ENCODE measurements around the gene SPG21.
A peak's percentile ranks its signal among the peaks of the same experiment; 100 is the strongest.

SPG21 gene

GRCh38 chr15:64989416-64990167, at the start of gene SPG21:
Gene SPG21 (minus strand): TSS chr15:64989914. CDS start chr15:64983569, 6,345 bp downstream.
- H3K27me3 ChIP-seq (replicated peaks), result no peaks in the 10 kb centered on the region
- no peaks in the 10 kb centered on the region for H3K36me3 ChIP-seq (replicated peaks)
- H3K4me3 ChIP-seq (ENCODE audit: low read depth, low read length), result peak within 1 kb of the TSS; percentile 93
- TF ChIP-seq CTCF (IDR thresholded peaks at IDR 0.05; ENCODE audit: low read depth, low read length, missing control alignments), result no peak
- peak within 1 kb of the TSS; percentile 79 for H3K27ac ChIP-seq
- in situ Hi-C loops (cut with HindIII; ENCODE audit: low pct_ligation_motif_present, low sequenced_read_pairs), result no loop called here
- DNase-seq, result peak; percentile 90

GRCh38 chr15:65038836-65039235, 49.1 kb upstream of the SPG21 start:
- no peaks in the 10 kb centered on the region for H3K27me3 ChIP-seq (replicated peaks)
- H3K4me3 ChIP-seq (ENCODE audit: low read depth, low read length), result no peak overlapping the region
- in situ Hi-C loops (cut with HindIII; ENCODE audit: low pct_ligation_motif_present, low sequenced_read_pairs), result no loop called here
- DNase-seq, result no peak
- no peak overlapping the region for H3K27ac ChIP-seq
- no peak for TF ChIP-seq CTCF (IDR thresholded peaks at IDR 0.05; ENCODE audit: low read depth, low read length, missing control alignments)
- no peaks in the 10 kb centered on the region for H3K36me3 ChIP-seq (replicated peaks)

GRCh38 chr15:65038428-65038827, 48.7 kb upstream of the SPG21 start:
- H3K36me3 ChIP-seq (replicated peaks), result no peaks in the 10 kb centered on the region
- no peak for TF ChIP-seq CTCF (IDR thresholded peaks at IDR 0.05; ENCODE audit: low read depth, low read length, missing control alignments)
- no peak overlapping the region for H3K27ac ChIP-seq
- no peaks in the 10 kb centered on the region for H3K27me3 ChIP-seq (replicated peaks)
- no peak for DNase-seq
- no peak overlapping the region for H3K4me3 ChIP-seq (ENCODE audit: low read depth, low read length)
- in situ Hi-C loops (cut with HindIII; ENCODE audit: low pct_ligation_motif_present, low sequenced_read_pairs), result no loop called here

GRCh38 chr15:65037309-65037708, 47.6 kb upstream of the SPG21 start:
- Histone ChIP-seq H3K27me3 (replicated peaks) (no peaks in the 10 kb centered on the region), H3K27ac (no peak overlapping the region), H3K36me3 (replicated peaks) (no peaks in the 10 kb centered on the region), H3K4me3 (ENCODE audit: low read depth, low read length) (no peak overlapping the region)
- no peak for DNase-seq
- no peak for TF ChIP-seq CTCF (IDR thresholded peaks at IDR 0.05; ENCODE audit: low read depth, low read length, missing control alignments)
- in situ Hi-C loops (cut with HindIII; ENCODE audit: low pct_ligation_motif_present, low sequenced_read_pairs), result no loop called here

- Histone ChIP-seq H3K27ac (no peak overlapping the region), H3K36me3 (replicated peaks) (no peaks in the 10 kb centered on the region), H3K27me3 (replicated peaks) (no peaks in the 10 kb centered on the region), H3K4me3 (ENCODE audit: low read depth, low read length) (no peak overlapping the region)
- no peak for DNase-seq
- in situ Hi-C loops (cut with HindIII; ENCODE audit: low pct_ligation_motif_present, low sequenced_read_pairs), result no loop called here
- no peak for TF ChIP-seq CTCF (IDR thresholded peaks at IDR 0.05; ENCODE audit: low read depth, low read length, missing control alignments)
Observed at GRCh38 chr15:65034719-65035118, 45.0 kb upstream of the SPG21 start.

All from brain microvascular endothelial cell (primary cell).